Activated CD4-positive, alpha-beta T cell treated with anti-CD3 and anti-CD28 coated beads for 4 hours (primary cell): ENCODE measurements around the gene PPP1R16B.
A peak's percentile ranks its signal among the peaks of the same experiment; 100 is the strongest.

ENCODE experiments used
- DNase-seq, 2 donors: peaks; one replicate each; pipeline ENCODE4 v3.0.0-alpha.2; 2020

PPP1R16B gene

GRCh38 chr20:38880952-38881735 is 75.6 kb downstream of the PPP1R16B start:
- no peak for DNase-seq

DNA sequence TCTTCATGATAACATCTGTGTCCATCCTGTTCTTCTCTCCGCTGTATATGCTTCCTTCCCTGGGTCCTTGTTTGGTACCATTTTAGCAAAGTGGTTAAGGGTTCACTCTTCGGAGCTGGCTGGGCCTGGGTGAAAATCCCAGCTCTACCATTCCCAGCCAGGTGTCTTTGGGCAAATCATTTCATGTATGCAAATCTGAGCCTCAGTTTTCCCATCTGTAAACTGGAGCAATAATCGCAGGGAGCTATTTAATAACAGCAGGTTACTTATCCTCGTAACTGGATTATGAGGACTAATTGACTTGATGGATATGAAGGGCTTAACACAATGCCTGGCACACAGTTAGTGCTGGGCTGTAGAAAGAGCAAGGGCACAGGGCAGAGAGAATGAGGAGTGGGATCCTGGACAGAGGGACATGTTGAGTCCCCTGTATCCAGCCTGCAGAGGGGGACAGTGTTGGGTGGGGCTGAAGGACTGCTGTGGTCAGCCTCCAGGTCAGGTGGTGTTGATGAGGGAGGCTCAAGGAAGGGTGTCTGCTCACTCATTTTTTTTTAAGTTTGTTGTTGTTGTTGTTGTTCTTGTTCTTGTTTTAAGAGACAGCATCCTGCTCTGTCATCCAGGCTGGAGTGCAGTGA is 76.4 kb downstream of the PPP1R16B start:
- no peak for DNase-seq

- DNase-seq: no peak
Measured at GRCh38 chr20:38882600-38882999, 77.1 kb downstream of the PPP1R16B start.

- no peak for DNase-seq
Measured at GRCh38 chr20:38883081-38883980, 77.8 kb downstream of the PPP1R16B start.

GRCh38 chr20:38883981-38884733 is 78.7 kb downstream of the PPP1R16B start:
- no peak for DNase-seq

DNA sequence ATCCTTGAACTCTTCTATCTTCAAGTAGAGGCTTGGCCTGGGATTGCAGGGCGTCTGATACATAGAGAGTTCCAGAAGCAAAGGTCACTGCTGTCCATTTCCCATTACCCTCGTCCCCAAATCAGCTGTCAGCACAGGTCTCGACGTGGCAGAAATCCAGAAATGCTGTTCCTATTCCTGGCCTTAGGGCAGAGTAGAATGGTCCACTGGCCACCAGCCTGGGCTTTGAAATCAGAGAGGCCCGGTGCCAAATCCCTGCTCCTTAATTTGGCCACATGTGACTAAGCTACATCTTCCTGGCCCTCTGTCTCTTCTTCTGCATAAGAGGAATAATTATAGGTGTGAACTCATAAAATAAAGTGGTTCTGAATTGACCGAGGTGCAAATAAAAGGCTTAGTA is 79.9 kb downstream of the PPP1R16B start:
- no peak for DNase-seq

DNA sequence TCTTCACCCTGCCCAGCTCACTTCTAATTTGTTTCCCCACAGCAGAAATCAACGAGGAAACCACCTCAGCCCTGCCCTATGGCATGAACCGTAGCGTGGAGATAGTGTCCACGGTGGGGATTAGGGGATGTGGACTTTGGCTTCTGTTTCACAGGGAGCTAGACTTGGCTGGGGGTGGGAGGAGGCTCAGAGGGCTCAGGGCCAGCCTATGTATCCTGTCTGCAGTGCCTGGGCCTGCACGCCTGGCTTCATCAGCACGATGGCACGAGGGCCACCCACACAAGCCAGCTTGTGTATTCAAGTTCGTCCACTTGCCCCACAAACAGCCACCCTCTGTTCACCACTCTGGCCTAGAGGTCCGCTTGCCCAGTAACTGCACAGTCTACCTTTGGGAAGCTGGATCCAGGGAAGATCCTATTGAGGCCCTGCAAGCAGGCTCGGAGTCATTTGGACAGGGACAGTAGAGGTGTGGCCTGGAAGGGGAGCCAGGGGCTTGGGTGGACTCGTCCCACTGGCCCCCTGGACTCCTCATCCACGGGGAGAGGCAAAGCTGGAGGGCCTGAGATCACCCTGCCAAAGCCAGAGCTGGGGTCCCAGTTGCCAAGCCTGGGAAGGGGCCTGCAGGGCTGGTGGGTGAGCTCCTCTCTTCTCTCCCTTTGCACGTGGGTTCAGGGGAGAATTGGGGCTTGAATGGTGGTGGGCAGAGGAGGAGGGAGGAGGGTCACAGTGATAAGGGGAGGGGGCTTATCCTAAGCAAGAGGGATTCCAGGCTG is 82.7 kb downstream of the PPP1R16B start:
- DNase-seq: no peak

DNA sequence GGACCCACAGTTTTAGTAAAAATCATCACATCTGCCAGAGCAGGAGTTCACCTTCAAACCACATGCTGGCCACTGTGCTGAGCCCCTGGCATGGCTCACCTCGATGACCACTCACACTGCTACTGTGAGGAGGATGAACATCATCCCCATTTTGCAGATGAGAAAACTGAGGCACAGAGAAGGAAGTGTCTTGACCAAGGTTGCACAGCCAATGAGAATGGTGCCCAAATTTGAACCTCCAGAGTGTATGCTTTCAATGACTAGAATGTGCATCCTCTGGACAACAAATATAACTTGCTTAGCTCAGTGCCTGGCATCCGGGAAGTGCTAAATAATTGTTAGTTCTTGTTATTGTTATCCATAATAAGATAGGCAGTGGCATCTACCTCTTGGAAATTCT is 83.6 kb downstream of the PPP1R16B start:
- no peak for DNase-seq

- DNase-seq: no peak
Measured at GRCh38 chr20:38889792-38890496, 84.4 kb downstream of the PPP1R16B start.

DNA sequence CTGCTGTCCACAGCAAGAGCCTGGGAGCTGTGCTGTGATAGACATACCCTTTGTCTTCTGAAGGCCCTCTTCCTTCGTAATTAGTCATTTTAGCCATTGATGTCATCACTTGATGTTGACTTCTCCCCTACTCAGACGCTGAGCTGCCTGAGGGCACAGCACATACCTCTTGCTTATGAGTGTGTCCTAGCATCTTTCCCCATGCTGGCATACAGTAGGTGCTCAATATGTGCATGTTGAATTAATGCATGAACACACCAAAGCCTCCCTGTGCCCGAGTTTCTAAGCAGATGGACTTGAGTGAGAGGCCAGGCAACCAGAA is 85.0 kb downstream of the PPP1R16B start:
- no peak for DNase-seq

- no peak for DNase-seq
Measured at GRCh38 chr20:38892091-38892981, 86.8 kb downstream of the PPP1R16B start.

DNA sequence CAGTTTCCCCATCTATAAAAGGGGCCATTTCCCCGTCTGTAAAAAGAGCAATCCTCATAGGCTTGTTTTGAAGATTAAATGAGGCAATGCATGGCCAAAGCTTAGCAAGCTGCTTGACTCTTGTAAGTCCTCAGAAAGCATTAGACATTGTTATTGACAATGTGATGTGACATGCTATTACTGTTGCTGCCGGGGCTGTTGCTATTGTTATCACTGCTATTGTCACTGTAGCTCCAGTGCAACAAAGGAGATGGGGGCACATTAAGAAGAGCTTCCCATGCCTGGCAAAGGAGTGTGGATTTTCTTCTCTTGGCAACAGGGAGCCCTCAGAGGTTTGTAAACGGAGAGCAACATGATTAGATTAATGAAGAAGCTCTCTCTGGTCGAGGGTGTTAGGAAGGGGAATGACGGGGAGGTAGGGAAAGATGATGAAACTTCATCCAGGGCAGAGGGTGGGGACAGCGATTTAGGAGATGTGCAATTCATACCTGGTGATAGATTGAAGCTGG is 87.6 kb downstream of the PPP1R16B start:
- no peak for DNase-seq

DNA sequence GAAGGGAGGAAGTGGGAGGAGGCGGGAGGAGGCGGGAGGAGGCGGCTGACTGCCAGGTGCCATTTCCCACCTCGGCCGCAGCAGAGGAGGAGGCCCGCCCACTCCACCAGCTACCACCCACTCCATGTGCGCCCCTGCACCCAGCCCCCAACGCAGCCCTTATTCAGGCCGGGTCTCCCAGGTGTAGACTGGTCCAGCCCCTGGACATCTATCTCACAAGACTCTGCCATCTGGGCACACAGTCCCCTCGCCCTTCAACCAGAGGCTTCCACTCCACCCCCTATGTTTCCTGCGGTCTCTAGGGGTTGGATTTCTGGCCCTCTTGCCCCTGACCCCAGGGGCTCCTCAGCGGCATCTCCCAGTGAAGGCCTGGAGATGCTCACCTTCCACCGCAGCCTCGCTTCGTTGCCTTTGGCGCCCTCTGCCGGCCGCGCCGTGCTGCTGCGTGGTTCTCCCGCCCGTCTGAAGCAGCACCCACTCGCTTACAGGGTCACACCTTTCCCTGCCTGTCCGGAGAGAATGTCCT is 88.1 kb downstream of the PPP1R16B start:
- peak; percentile 74 to 83 for DNase-seq

- DNase-seq: no peak
Measured at GRCh38 chr20:38894091-38894847, 88.8 kb downstream of the PPP1R16B start.

DNA sequence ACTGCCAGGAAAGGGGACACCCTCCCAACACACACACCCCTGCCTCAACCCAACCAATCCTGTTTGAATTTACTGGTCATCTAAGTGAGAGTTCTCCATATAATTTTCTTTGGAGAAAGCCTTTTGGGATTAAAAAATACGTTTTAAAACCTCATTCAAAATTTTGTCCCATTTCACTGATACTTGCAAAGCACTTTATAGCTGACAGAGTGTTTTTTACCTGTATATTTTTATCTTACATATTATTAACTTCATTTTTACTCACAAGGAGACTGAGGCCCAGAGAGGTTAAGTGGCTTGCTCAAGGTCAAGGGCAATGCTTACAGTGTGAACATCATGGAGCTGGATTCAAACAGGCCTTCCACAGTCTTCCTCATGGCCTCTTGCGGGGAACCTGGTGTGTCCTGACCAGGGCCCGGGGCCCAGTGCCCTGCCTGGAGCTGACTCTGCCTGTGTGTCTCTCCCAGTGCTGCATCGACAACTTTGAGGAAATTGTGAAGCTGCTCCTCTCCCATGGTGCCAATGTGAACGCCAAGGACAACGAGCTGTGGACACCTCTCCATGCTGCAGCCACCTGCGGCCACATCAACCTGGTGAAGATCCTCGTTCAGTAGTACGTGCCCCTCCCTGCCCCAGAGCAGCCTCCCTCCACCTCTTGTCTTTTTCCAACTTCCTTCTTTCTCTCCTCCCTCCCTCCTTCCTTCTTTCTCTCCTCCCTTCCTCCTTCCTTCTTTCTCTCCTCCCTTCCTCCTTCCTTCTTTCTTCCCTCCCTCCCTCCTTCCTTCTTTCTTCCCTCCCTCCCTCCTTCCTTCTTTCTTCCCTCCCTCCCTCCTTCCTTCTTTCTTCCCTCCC is 89.8 kb downstream of the PPP1R16B start:
- DNase-seq: no peak

DNA sequence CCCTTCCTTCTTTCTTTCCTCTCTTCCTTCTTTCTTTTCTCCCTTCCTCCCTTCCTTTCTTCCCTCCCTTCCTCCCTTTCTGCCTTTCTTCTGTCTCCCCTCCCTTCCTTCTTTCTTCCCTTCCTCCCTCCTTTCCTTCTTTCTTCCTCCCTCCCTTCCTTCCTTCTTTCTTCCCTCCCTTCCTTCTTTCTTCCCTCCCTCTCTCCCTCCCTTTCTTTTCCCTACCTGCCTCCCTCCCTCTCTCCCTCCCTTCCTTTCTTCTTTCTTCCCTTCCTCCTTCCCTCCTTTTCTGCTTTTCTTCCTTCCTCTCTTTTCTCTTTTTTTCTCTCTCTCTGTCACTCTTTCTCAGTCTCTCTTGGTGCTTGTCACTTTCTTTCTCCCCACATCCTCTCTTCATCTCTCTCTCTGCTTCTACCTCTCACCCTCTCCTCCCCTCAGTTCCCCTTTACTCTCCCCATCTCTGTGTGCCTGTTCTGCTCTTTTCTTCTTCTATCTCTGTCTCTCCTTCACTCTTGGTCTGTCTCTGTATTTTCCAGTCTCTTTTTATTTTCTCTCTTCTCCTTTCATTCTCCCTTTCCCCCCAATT is 90.6 kb downstream of the PPP1R16B start:
- DNase-seq: no peak

GRCh38 chr20:38897267-38897666 is 91.8 kb downstream of the PPP1R16B start:
- DNase-seq: no peak

- no peak for DNase-seq
Measured at GRCh38 chr20:38900606-38901005, 95.1 kb downstream of the PPP1R16B start.
